GM12878 (cell line): ENCODE measurements around the gene AP1S3.

Experiments
- LARP7 ChIP-seq: fragments of 450-650 bp; IDR thresholded peaks from 2 replicates; pipeline ENCODE4 v1.6.1; 2017; ENCODE audit warnings: mild to moderate bottlenecking
- NBN ChIP-seq: fragments of 450-650 bp; IDR thresholded peaks from 2 replicates; pipeline ENCODE4 v1.6.1; 2016
- SMC3 ChIP-seq: IDR thresholded peaks from 2 replicates; pipeline ENCODE4 v1.6.1; 2011; ENCODE audit warnings: low read length, improper control_type of control experiment, borderline replicate concordance
- TF ChIP-seq, protein P1 (sequence below), 3 experiments: IDR thresholded peaks in 2 of 3; conservative IDR thresholded peaks in 1 of 3; 2 replicates each; pipeline ENCODE4 v1.5.1; 2011; ENCODE audit warnings: low read depth in 3 of 3, low read length in 3 of 3, mild to moderate bottlenecking in 3 of 3, control low read depth in 2 of 3, moderate library complexity in 2 of 3, inconsistent platforms in 1 of 3, mixed read lengths in 1 of 3; ENCODE audit not compliant: control insufficient read depth in 2 of 3, insufficient read depth in 1 of 3; ENCODE audit errors: extremely low read depth in 1 of 3

DNA sequence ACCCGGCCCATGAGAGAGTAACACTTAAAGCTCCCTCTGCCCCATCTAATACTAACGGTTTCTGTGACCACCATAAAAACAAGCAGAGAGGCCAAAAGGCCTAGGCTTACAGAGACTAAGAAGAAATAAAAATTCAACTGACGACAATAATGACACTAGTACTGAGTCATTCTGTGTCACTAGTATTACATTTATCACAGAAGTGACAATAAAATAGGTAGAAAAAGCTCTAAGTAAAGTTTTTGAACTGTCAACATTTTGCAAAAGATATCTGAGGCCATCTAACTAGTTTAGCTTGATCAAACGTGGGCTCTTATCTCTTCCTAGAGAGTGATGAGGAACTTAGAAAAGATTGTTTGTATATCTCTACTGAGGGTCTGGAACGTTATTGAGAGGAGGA lies 35.6 kb downstream of the AP1S3 start:
- TF ChIP-seq, protein P1, sequence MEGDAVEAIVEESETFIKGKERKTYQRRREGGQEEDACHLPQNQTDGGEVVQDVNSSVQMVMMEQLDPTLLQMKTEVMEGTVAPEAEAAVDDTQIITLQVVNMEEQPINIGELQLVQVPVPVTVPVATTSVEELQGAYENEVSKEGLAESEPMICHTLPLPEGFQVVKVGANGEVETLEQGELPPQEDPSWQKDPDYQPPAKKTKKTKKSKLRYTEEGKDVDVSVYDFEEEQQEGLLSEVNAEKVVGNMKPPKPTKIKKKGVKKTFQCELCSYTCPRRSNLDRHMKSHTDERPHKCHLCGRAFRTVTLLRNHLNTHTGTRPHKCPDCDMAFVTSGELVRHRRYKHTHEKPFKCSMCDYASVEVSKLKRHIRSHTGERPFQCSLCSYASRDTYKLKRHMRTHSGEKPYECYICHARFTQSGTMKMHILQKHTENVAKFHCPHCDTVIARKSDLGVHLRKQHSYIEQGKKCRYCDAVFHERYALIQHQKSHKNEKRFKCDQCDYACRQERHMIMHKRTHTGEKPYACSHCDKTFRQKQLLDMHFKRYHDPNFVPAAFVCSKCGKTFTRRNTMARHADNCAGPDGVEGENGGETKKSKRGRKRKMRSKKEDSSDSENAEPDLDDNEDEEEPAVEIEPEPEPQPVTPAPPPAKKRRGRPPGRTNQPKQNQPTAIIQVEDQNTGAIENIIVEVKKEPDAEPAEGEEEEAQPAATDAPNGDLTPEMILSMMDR (IDR thresholded peaks at IDR 0.05 in 2 of 3, conservative IDR thresholded peaks at IDR 0.05 in 1 of 3; ENCODE audit: control insufficient read depth in 2 of 3, extremely low read depth in 1 of 3, insufficient read depth in 1 of 3, low read depth in 3 of 3, low read length in 3 of 3), result no peak
- TF ChIP-seq NBN (no peak), SMC3 (no peak), LARP7 (no peak)
